A673 (cell line): ENCODE results near the gene SPANXN3. TPM values are rescaled to one million over a fixed set of nuclear protein-coding genes. Genes with fewer than 3 reads are reported as not detected.

Experiments
- BruUV-seq: library from RNA; stranded (reverse); fragments of 400-500 nt; replicated peaks from 2 replicates; lab custom pipeline; 2021; lab: Mats Ljungman, UMichigan
- CTCF ChIA-PET: fragments of 300-600 bp; sonication (Branson Sonifier 250); formaldehyde crosslinking; loops from one replicate; lab custom pipeline; 2022; ENCODE audit warnings: antibody characterized with exemption; lab: Charles Lee
- POLR2A ChIA-PET: fragments of 300-600 bp; sonication (Branson Sonifier 250); formaldehyde crosslinking; loops from one replicate; lab custom pipeline; 2022; ENCODE audit warnings: antibody characterized with exemption; ENCODE audit not compliant: low non-redundant PET; lab: Charles Lee
- DNase-seq: peaks from one replicate; pipeline ENCODE4 v3.0.0-alpha.2; 2015; ENCODE audit warnings: low spot score
- H3K27ac ChIP-seq: fragments of 200-600 bp; sonication (generic); 2 replicates; pipeline ENCODE4 v1.5.1; 2016; ENCODE audit warnings: mixed run types, low read depth, mild to moderate bottlenecking, mixed read lengths, antibody characterized with exemption, low read length; ENCODE audit not compliant: poor library complexity, severe bottlenecking
- H3K27me3 ChIP-seq: fragments of 200-600 bp; sonication (generic); replicated peaks from 2 replicates; pipeline ENCODE4 v1.6.1; 2017; ENCODE audit warnings: mixed run types, low read depth, mild to moderate bottlenecking, mixed read lengths, antibody characterized with exemption, low read length; ENCODE audit not compliant: insufficient read depth, poor library complexity
- H3K36me3 ChIP-seq: fragments of 200-600 bp; sonication (generic); 2 replicates; pipeline ENCODE4 v1.6.1; 2016; ENCODE audit warnings: mixed run types, mild to moderate bottlenecking, mixed read lengths, antibody characterized with exemption, low read length; ENCODE audit not compliant: insufficient read depth, poor library complexity, severe bottlenecking
- H3K4me1 ChIP-seq: fragments of 200-600 bp; sonication (generic); 2 replicates; pipeline ENCODE4 v1.6.1; 2017; ENCODE audit warnings: mixed run types, mild to moderate bottlenecking, mixed read lengths, antibody characterized with exemption, low read length; ENCODE audit not compliant: insufficient read depth, poor library complexity, severe bottlenecking
- H3K4me3 ChIP-seq: fragments of 200-600 bp; sonication (generic); 2 replicates; pipeline ENCODE4 v1.5.1; 2016; ENCODE audit warnings: low read depth, mixed run types, mild to moderate bottlenecking, mixed read lengths, low read length; ENCODE audit not compliant: poor library complexity, severe bottlenecking
- H3K9me3 ChIP-seq: fragments of 200-600 bp; sonication (generic); 2 replicates; pipeline ENCODE4 v1.6.1; 2016; ENCODE audit warnings: mixed run types, low read depth, mild to moderate bottlenecking, mixed read lengths, antibody characterized with exemption, low read length; ENCODE audit not compliant: poor library complexity, severe bottlenecking
- EZH2 ChIP-seq: fragments of 200-600 bp; sonication (generic); IDR thresholded peaks from 2 replicates; pipeline ENCODE4 v1.6.1; 2017; ENCODE audit warnings: borderline replicate concordance, low read depth, mild to moderate bottlenecking, mixed read lengths, antibody characterized with exemption, low read length; ENCODE audit not compliant: poor library complexity, severe bottlenecking
- intact Hi-C: fragments of 100-400 bp; cut with micrococcal nuclease; formaldehyde crosslinking; loops from one replicate; pipeline ENCODE4 v1.10.0; 2022; ENCODE audit not compliant: unreplicated experiment
- total RNA-seq: library from RNA; stranded (reverse); gene quantifications from 2 replicates; pipeline ENCODE4 v1.2.3, GENCODE V29; 2021
- TF ChIP-seq, protein P1 (sequence below): fragments of 300-800, 200-600 bp; sonication (generic); conservative IDR thresholded peaks from 2 replicates; pipeline ENCODE4 v1.5.1; 2017; ENCODE audit warnings: low read depth, mild to moderate bottlenecking, antibody characterized with exemption, low read length, moderate library complexity, mixed read lengths

Gene SPANXN3
- total RNA-seq, 1 experiment from 2014 or later, result not detected

DNA sequence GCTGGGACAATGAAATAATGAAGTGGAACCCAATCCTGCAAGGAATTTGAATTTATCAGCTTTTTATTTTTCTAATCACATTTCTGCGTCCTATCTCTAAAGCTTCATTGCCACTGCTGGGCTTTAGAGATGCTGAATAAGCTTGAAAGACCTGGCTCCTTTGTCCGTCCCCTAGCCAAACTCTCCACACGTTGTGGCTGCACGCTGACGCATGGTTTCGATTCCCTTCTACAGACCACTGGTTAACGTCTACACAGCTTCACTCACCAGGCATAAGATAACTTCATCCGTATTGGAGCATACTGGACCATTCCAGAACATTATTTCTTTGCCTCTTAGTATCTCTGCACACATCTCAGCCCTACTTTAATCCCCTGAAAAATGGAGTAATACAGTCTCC, 31.2 kb downstream of the SPANXN3 start:
- CTCF ChIA-PET, result no interaction called here
- Histone ChIP-seq H3K9me3 (peaks cover 11% of the 10 kb centered on the region), H3K36me3 (no peaks in the 10 kb centered on the region), H3K4me3 (no peak overlapping the region), H3K27me3 (no peaks in the 10 kb centered on the region), H3K27ac (no peak overlapping the region), H3K4me1 (no peaks in the 10 kb centered on the region)
- DNase-seq, result no peak
- intact Hi-C loops, result no loop called here
- POLR2A ChIA-PET, result no interaction called here
- BruUV-seq, result no TSS peak
- TF ChIP-seq, protein P1, sequence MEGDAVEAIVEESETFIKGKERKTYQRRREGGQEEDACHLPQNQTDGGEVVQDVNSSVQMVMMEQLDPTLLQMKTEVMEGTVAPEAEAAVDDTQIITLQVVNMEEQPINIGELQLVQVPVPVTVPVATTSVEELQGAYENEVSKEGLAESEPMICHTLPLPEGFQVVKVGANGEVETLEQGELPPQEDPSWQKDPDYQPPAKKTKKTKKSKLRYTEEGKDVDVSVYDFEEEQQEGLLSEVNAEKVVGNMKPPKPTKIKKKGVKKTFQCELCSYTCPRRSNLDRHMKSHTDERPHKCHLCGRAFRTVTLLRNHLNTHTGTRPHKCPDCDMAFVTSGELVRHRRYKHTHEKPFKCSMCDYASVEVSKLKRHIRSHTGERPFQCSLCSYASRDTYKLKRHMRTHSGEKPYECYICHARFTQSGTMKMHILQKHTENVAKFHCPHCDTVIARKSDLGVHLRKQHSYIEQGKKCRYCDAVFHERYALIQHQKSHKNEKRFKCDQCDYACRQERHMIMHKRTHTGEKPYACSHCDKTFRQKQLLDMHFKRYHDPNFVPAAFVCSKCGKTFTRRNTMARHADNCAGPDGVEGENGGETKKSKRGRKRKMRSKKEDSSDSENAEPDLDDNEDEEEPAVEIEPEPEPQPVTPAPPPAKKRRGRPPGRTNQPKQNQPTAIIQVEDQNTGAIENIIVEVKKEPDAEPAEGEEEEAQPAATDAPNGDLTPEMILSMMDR, result no peak
- TF ChIP-seq EZH2, result no peak

DNA sequence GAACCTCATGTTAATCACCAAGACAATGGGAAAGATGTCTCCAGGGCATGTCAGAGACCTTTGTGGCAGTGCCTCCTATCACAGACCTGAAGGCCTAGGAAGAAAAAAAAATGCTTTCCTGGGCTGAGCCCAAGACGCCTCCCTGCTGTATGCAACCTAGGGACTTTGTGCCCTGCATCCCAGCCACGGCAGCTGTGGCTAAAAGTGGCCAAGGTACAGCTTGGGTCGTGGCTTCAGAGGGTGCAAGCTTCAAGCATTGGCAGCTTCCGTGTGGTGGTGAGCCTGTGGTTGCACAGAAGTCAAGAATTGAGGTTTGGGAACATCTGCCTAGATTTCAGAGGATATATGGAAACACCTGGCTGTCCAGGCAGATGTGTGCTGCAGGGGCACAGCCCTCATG, 40.5 kb downstream of the SPANXN3 start:
- no peak for DNase-seq
- Histone ChIP-seq H3K36me3 (no peaks in the 10 kb centered on the region), H3K27me3 (no peaks in the 10 kb centered on the region), H3K4me3 (no peak overlapping the region), H3K27ac (no peak overlapping the region), H3K9me3 (peaks cover 4% of the 10 kb centered on the region), H3K4me1 (no peaks in the 10 kb centered on the region)
- BruUV-seq, result no TSS peak
- POLR2A ChIA-PET, result no interaction called here
- CTCF ChIA-PET, result no interaction called here
- intact Hi-C loops, result no loop called here
- TF ChIP-seq EZH2, result no peak
- TF ChIP-seq, protein P1, result no peak

DNA sequence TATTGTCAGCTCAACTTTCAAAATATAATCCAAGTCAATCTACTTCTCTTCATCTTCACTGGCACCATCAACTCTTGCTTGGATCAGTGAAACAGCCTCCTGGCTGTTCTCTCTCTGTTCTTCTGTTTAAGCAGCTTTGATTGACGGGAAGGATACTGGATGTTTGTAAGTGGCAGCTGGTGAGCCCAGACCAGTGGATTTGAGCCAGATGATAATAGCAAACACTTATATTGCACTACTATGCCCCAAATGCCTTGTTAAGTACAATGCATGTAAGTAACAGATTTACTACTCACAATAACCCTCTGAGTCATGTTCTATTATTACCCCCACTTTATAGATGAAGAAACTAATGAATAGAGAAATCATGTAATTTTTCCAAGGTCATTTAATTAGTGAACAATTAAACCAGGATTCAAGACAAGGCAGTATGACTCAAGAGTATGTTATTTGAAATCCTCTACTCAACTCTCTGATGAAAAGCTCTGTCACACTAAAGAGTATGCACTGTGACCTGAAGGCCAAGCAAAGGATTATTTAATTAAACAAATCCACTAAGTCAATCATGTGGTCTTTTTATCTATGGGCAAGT, 44.8 kb downstream of the SPANXN3 start:
- no peak for DNase-seq
- BruUV-seq, result no TSS peak
- Histone ChIP-seq H3K4me1 (no peaks in the 10 kb centered on the region), H3K9me3 (no peaks in the 10 kb centered on the region), H3K4me3 (no peak overlapping the region), H3K27ac (no peak overlapping the region), H3K27me3 (no peaks in the 10 kb centered on the region), H3K36me3 (no peaks in the 10 kb centered on the region)
- ChIA-PET CTCF (no interaction called here), POLR2A (no interaction called here)
- intact Hi-C loops, result no loop called here
- TF ChIP-seq, protein P1, result no peak
- no peak for TF ChIP-seq EZH2
